Stimulated activated CD4-positive, alpha-beta T cell treated with anti-CD3 and anti-CD28 coated beads, Interleukin-4, amount 100 ng/mL, for 1 hour (primary cell): Measurements from ENCODE around the gene CLPSL1.
"Not testable (repeated sequence)": the region's sequence is repeated elsewhere in the genome, so short reads cannot be mapped to it uniquely, and the experiment has no call there.

Source experiments
- DNase-seq: peaks from one replicate; pipeline ENCODE4 v3.0.0-alpha.2; 2020

The CLPSL1 gene

GRCh38 chr6:35780719-35781118 is at the start of gene CLPSL1:
Gene CLPSL1 (plus strand): TSS chr6:35781019. CDS start chr6:35781111, 92 bp downstream.
- no peak for DNase-seq

- peak; percentile 93 for DNase-seq
Observed at GRCh38 chr6:35731414-35731735, 49.4 kb upstream of the CLPSL1 start.

- peak; percentile 97 for DNase-seq
Observed at GRCh38 chr6:35731736-35732532, 48.9 kb upstream of the CLPSL1 start.

GRCh38 chr6:35733633-35734032 is 47.2 kb upstream of the CLPSL1 start:
- no peak for DNase-seq

- DNase-seq, result not testable (repeated sequence)
Observed at GRCh38 chr6:35734319-35734718, 46.5 kb upstream of the CLPSL1 start.

- no peak for DNase-seq
Observed at GRCh38 chr6:35735452-35735851, 45.4 kb upstream of the CLPSL1 start.

- DNase-seq, result peak; percentile 83
Observed at GRCh38 chr6:35736253-35736894, 44.4 kb upstream of the CLPSL1 start.

GRCh38 chr6:35736982-35737412 is 43.8 kb upstream of the CLPSL1 start, which contains the start of gene ARMC12:
Gene ARMC12 (plus strand): TSS chr6:35737032. CDS start chr6:35737109, 77 bp downstream.
- DNase-seq, result no peak

GRCh38 chr6:35737413-35738211 is 43.2 kb upstream of the CLPSL1 start:
- DNase-seq, result no peak

- DNase-seq, result no peak
Observed at GRCh38 chr6:35739645-35740524, 40.9 kb upstream of the CLPSL1 start.

- no peak for DNase-seq
Observed at GRCh38 chr6:35742842-35743241, 38.0 kb upstream of the CLPSL1 start.

- DNase-seq, result no peak
Observed at GRCh38 chr6:35745509-35745908, 35.3 kb upstream of the CLPSL1 start.

GRCh38 chr6:35746516-35746915 is 34.3 kb upstream of the CLPSL1 start:
- no peak for DNase-seq

- no peak for DNase-seq
Observed at GRCh38 chr6:35747877-35748276, 32.9 kb upstream of the CLPSL1 start.

GRCh38 chr6:35750557-35750956 is 30.3 kb upstream of the CLPSL1 start:
- no peak for DNase-seq

GRCh38 chr6:35751594-35751993 is 29.2 kb upstream of the CLPSL1 start:
- no peak for DNase-seq

- no peak for DNase-seq
Observed at GRCh38 chr6:35752330-35752729, 28.5 kb upstream of the CLPSL1 start.

- no peak for DNase-seq
Observed at GRCh38 chr6:35754452-35755277, 26.2 kb upstream of the CLPSL1 start.

GRCh38 chr6:35755278-35755924 is 25.4 kb upstream of the CLPSL1 start:
- no peak for DNase-seq

GRCh38 chr6:35757456-35758123 is 23.2 kb upstream of the CLPSL1 start:
- no peak for DNase-seq
